HG03280 (cell line): ENCODE data around the gene KIAA0930.
A peak's percentile ranks its signal among the peaks of the same experiment; 100 is the strongest.
"Not testable (repeated sequence)": the region's sequence is repeated elsewhere in the genome, so short reads cannot be mapped to it uniquely, and the experiment has no call there.

Experiments
- ATAC-seq: cut with Tn5 transposase; IDR thresholded peaks from one replicate; pipeline ENCODE4 v1.9.1; 2021; ENCODE audit warnings: mild to moderate bottlenecking, moderate library complexity; ENCODE audit not compliant: unreplicated experiment

KIAA0930 gene

GRCh38 chr22:45263463-45264269, 23.0 kb upstream of the KIAA0930 start:
- ATAC-seq: peak; percentile 71

GRCh38 chr22:45262931-45263462, 22.3 kb upstream of the KIAA0930 start:
- ATAC-seq: peak; percentile 49

- no peak for ATAC-seq
Observed at GRCh38 chr22:45262195-45262930, 21.7 kb upstream of the KIAA0930 start.

GRCh38 chr22:45261407-45262088, 20.9 kb upstream of the KIAA0930 start:
- ATAC-seq: no peak

GRCh38 chr22:45260395-45260759, 19.7 kb upstream of the KIAA0930 start:
- ATAC-seq: not testable (repeated sequence)

- ATAC-seq: no peak
Observed at GRCh38 chr22:45259754-45260394, 19.2 kb upstream of the KIAA0930 start.

- not testable (repeated sequence) for ATAC-seq
Observed at GRCh38 chr22:45257941-45258340, 17.2 kb upstream of the KIAA0930 start.

- ATAC-seq: no peak
Observed at GRCh38 chr22:45254789-45255278, 14.1 kb upstream of the KIAA0930 start.

GRCh38 chr22:45254388-45254787, 13.7 kb upstream of the KIAA0930 start:
- ATAC-seq: no peak

- ATAC-seq: no peak
Observed at GRCh38 chr22:45253039-45253641, 12.4 kb upstream of the KIAA0930 start.

- no peak for ATAC-seq
Observed at GRCh38 chr22:45251825-45252224, 11.1 kb upstream of the KIAA0930 start.

GRCh38 chr22:45248832-45249561, 8.3 kb upstream of the KIAA0930 start:
- peak; percentile 67 for ATAC-seq

GRCh38 chr22:45246060-45246985, 5.6 kb upstream of the KIAA0930 start:
- ATAC-seq: no peak

- no peak for ATAC-seq
Observed at GRCh38 chr22:45244916-45245315, 4.2 kb upstream of the KIAA0930 start.

GRCh38 chr22:45242778-45243191, 2.1 kb upstream of the KIAA0930 start:
- no peak for ATAC-seq

GRCh38 chr22:45240104-45240809, 437 bp downstream of the KIAA0930 start:
- ATAC-seq: no peak

- ATAC-seq: no peak
Observed at GRCh38 chr22:45239681-45240051, 1.0 kb downstream of the KIAA0930 start.
